Measurements from ENCODE around the gene TTC29.

The TTC29 gene

GRCh38 chr4:146975036-146975435 lies 29.4 kb upstream of the TTC29 start:
- H3K27ac ChIP-seq, result no peak overlapping the region
- no peaks in the 10 kb centered on the region for H3K4me1 ChIP-seq
- no peak for DNase-seq
- H3K9me3 ChIP-seq, result no peaks in the 10 kb centered on the region
- H3K27me3 ChIP-seq, result no peaks in the 10 kb centered on the region
- no peak for TF ChIP-seq CTCF (IDR thresholded peaks at IDR 0.05)
- no peaks in the 10 kb centered on the region for H3K36me3 ChIP-seq
- H3K4me3 ChIP-seq, result no peak overlapping the region
- intact Hi-C loops (cut with DNase I; ENCODE audit: low total_unique reads), result no loop called here

DNA sequence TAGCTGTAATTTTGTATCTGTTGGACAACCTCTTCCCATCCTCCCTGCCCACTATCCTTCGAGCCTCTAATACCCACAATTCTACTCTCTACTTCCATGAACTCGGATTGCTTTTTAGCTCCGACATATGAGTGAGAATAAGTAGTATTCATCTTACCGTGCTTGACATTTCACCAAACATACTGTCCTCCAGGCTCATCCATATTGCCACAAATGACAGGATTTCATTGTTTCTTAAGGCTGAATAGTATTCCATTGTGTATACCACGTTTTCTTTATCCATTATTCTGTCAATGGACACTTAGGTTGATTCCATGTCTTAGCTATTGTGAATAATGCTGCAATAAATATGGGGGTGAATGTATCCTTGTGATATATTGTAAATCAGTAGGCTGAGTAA lies 26.4 kb upstream of the TTC29 start:
- H3K9me3 ChIP-seq, result no peaks in the 10 kb centered on the region
- no peaks in the 10 kb centered on the region for H3K4me1 ChIP-seq
- no peak for TF ChIP-seq CTCF (IDR thresholded peaks at IDR 0.05)
- no peak for DNase-seq
- H3K4me3 ChIP-seq, result no peak overlapping the region
- intact Hi-C loops (cut with DNase I; ENCODE audit: low total_unique reads), result no loop called here
- H3K27ac ChIP-seq, result no peak overlapping the region
- H3K36me3 ChIP-seq, result no peaks in the 10 kb centered on the region
- H3K27me3 ChIP-seq, result no peaks in the 10 kb centered on the region

DNA sequence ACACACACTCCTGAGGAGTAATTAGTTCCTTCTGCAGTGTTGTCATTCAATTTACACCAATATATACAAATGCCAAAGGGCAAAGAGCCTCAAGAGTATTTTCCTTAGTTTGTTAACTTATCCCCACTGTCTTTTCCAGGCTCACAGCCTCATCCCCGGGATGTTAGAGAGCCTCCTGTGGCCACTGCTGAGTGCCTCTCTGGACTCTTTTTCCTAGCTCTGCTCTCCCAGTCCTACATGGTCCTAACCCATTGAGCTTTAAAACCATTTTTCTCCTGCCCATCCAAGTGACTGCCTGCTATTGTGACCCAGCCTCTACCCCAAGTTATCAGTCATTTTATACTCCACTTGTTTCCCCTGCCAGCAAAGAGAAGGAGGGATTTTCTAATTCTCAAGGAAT lies 23.5 kb upstream of the TTC29 start:
- no peaks in the 10 kb centered on the region for H3K36me3 ChIP-seq
- no peak for TF ChIP-seq CTCF (IDR thresholded peaks at IDR 0.05)
- H3K4me1 ChIP-seq, result no peaks in the 10 kb centered on the region
- no peak overlapping the region for H3K4me3 ChIP-seq
- H3K27ac ChIP-seq, result no peak overlapping the region
- no peaks in the 10 kb centered on the region for H3K9me3 ChIP-seq
- H3K27me3 ChIP-seq, result no peaks in the 10 kb centered on the region
- intact Hi-C loops (cut with DNase I; ENCODE audit: low total_unique reads), result no loop called here
- DNase-seq, result no peak

GRCh38 chr4:146960634-146961033 lies 15.0 kb upstream of the TTC29 start:
- H3K27me3 ChIP-seq, result no peaks in the 10 kb centered on the region
- H3K4me3 ChIP-seq, result no peak overlapping the region
- H3K4me1 ChIP-seq, result no peaks in the 10 kb centered on the region
- H3K9me3 ChIP-seq, result no peaks in the 10 kb centered on the region
- DNase-seq, result no peak
- intact Hi-C loops (cut with DNase I; ENCODE audit: low total_unique reads), result no loop called here
- H3K27ac ChIP-seq, result no peak overlapping the region
- TF ChIP-seq CTCF (IDR thresholded peaks at IDR 0.05), result no peak
- no peaks in the 10 kb centered on the region for H3K36me3 ChIP-seq

- TF ChIP-seq CTCF (IDR thresholded peaks at IDR 0.05), result no peak
- DNase-seq, result no peak
- intact Hi-C loops (cut with DNase I; ENCODE audit: low total_unique reads), result no loop called here
Observed at GRCh38 chr4:146959692-146960091, 14.0 kb upstream of the TTC29 start.

GRCh38 chr4:146957237-146957636 lies 11.6 kb upstream of the TTC29 start:
- Histone ChIP-seq H3K4me3 (no peak overlapping the region), H3K27ac (no peak overlapping the region), H3K9me3 (no peaks in the 10 kb centered on the region), H3K4me1 (no peaks in the 10 kb centered on the region), H3K36me3 (no peaks in the 10 kb centered on the region), H3K27me3 (peaks cover 0 to 3% of the 10 kb centered on the region in 2 donors)
- TF ChIP-seq CTCF (IDR thresholded peaks at IDR 0.05), result no peak
- intact Hi-C loops (cut with DNase I; ENCODE audit: low total_unique reads), result no loop called here
- no peak for DNase-seq

More at GRCh38 chr4:146959692-146960091, 14.0 kb upstream of the TTC29 start:
- no peaks in the 10 kb centered on the region for H3K9me3 ChIP-seq
- no peak overlapping the region for H3K27ac ChIP-seq
- no peak overlapping the region for H3K4me3 ChIP-seq
- H3K4me1 ChIP-seq, result no peaks in the 10 kb centered on the region
- no peaks in the 10 kb centered on the region for H3K36me3 ChIP-seq
- H3K27me3 ChIP-seq, result peaks cover 0 to 3% of the 10 kb centered on the region in 2 donors

Measured in tibial artery (tissue), 4 donors.